SKM-1 treated with dmso at 0.1 percent for 144 hours (cell line): ENCODE results near the gene GAREM1.
"Not testable (repeated sequence)": the region's sequence is repeated elsewhere in the genome, so short reads cannot be mapped to it uniquely, and the experiment has no call there.

ENCODE experiments used
- DNase-seq: peaks from one replicate; lab custom pipeline; 2025; ENCODE audit not compliant: unreplicated experiment; lab: John Stamatoyannopoulos, UW

GAREM1 gene

DNA sequence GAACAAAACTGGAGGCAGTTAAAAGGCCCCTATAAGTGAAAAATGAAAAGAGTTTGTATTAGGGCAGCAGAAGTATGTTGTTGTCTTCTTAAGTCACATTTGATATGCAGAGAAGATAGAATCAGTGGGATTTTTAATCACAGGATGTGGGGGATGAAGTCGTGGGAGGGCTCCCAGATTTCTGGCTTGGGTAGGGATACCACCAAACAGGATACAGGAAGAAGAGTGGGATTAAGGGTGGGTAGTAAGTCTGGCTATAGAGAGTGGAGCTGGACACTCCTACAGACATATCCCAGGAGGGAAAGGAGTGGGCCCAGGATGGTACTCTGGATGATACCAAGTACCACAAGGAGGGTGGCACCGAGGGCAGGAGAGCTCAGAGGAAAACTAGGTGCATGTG is 99.3 kb downstream of the GAREM1 start:
- DNase-seq, result no peak

DNA sequence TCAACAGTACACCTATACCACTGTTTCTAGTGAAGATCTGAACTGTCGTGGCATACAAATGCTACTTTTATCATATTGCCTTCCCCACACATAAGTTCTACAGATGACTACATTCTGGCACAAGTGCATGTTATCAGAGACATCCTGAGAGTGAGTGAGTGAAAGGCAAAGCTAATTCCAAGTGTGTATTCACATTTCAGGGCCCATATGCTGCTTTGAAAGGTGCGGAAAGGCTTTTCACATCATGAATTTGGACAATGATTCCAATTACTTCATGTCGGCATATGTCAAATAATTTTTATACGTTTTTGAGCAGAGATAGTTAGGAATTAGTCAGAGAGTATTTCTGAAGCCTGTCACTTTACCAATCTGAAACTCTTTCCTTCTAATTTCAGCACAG is 101.7 kb downstream of the GAREM1 start:
- DNase-seq, result no peak

DNA sequence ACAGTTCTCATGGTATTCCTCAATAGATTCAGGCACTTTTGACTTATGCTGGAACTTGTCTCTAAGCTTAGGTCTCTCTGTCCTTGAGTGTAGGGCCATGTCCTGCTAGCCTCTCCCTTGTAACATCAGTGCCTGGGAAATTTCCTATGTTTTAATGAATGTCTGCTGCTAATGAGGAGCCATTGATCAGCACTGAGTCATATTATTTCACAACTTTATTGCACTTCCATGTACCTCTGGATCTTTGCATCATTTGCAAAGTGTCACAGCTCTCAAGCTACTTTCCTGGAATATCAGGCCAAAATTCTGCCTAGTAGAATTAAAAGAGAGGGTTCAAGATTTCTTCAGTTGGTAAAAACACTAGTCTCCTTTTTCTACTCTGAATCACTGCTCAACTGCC is 102.5 kb downstream of the GAREM1 start:
- no peak for DNase-seq

DNA sequence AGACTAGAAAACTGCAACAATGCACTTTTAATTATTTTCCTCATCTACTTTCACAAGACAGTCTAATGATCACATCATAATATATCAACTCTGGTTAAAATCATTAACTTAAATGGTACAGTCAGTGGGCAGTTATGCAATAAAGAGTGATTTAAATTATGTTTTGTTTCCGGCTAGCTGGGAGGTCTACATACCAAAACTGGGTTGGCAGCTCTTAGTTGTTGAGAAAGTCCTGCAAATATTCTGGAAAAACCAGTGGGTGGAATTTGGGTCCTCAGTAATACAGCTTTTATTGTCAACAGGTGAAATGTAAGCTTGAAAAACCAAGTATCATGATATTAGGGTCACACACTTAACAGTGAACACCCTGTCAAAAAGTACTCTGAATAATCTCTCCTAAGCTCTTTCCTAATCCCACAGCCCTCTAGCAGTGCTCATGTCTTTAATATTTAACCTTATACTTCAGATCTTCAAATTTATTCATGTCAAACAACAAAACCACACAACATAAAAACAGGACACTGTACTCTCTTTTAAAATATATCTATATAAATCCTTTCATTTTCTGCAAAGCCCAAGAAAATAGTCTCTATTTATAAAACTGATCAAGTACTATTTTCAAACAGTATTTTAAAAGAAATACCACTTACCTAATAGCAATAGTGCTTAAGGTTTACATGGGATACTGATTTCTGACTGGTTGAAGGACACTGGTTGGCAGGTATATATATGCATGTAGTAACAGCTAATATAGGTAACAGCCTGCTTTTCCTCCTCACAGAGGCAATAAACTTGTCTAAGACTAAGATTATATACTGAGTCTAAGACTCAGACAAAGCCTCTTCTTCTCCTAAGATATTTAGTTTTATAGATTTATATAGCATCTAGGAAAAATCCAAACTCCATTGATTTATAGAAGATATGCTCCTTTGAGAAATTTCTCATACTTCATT is 103.8 kb downstream of the GAREM1 start:
- DNase-seq, result no peak

DNA sequence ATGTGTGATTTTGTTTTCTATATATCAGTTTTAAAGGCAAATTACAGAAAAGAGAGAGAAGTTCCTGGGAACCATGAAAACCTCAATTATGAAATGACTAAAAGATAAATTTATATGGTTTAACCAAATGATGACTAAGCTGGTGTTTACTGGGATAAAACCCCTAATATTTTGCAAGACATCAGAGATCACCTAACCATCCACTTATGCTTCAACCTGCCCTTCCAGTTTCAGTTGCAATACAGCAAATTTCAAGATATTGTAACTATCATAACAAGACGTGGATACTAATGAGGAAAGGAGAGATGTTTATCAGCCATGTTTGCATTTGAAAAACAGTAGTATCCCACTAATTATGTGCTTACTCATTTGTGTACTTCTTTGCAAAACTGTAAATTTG is 108.2 kb downstream of the GAREM1 start:
- no peak for DNase-seq

DNA sequence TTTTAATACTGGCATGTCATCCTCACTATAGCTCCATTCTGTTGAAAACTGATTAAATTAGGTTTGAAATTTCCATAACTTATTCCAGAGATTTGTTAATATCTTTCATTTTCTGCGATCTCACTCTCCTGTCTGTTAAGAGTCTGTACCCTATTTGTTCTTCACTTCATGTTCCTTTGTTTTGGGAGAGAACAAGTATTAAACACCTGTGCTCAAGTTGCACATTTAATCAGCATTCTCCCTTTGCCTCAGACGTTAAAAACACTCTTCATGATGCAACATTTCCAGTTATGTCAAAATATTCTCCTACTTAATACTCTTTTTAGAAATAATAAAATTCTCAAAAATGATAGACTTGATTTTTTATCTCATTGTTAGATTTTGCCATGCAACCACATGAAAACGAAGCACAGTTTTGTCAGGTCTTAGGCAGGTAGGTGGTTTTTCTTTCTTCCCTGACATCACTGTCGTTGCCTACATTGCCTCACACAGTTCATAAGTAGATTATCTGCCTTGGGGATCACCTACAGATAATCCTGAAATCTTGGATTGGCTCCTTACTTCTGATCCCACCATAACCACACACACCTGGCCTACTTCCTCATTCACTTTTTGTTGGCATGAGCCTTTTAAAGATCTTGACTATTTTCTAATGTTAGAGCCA is 109.9 kb downstream of the GAREM1 start:
- no peak for DNase-seq

DNA sequence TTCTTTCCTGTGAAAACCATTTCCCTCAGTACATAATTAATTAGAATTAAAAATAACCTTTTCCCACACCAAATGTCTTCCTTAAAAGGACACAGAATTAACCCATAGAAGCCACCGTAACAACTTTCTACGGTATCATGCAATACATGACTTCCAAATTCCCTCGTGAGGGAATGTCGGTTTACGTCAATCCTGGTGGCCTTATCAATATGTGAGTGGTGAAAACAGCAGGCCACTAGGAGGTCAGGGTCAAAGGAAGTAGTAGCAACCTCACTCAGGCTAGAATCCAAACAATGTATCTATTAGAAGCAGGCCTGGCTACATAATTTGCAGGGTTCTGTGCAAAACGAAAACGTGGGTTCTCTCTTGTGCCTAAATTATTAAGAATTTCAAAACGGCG is 112.2 kb downstream of the GAREM1 start:
- no peak for DNase-seq

DNA sequence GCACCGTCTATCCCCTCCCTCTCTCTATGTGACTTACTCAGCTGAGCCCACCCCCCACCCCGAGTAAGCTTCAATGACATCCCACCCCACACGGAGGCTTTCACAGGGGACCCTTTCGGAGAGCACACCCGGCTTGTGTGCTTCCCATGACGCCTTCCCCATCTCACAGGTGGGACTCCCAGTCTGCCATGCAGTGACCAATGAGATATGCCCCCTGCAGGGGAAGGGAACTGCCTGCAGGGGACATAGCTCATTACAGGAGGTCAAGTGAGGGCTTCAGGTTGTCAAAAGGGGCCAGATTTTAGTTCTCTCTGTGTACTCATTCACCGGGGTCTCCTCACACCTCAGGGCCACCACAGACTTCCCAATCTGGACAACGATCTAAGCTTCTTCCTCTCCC is 112.6 kb downstream of the GAREM1 start:
- DNase-seq, result no peak

DNA sequence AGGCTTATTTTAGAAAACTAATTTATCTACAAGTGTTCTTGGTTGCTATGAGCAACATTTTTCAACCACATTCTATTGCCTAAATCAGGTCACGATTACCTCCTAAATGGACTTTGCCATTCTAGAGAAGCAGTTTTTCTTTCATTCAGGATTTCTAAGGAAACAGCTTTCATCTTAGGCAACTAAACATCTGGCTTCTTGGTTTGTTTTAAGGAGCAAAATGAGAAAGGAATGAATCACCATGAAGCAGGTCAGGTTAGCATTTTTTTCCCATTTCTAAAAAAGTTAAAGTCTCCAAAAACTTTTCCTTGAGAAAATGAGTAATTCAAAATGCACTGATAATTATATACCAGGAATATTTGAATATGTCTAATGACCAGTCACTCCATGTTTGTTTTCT is 114.8 kb downstream of the GAREM1 start:
- DNase-seq, result no peak

DNA sequence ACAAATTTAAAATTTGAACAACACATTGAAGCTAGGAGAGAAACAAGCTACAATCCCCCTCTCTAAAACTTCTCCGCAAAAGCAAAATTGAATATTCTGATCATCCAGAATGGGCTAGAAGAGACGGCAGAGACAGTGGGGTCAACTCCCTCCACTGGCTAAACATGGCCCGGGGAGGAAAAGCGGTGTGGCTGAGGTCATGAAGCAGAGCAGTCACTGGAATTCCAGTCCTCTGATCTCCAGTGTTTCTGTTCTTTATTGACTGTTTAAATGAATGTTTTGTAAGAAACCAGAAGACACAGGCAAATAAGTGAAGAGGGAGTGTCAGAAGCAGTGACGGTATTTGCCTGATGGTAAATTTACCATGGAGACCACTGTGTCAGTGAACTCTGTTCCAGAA is 116.2 kb downstream of the GAREM1 start:
- DNase-seq, result no peak

DNA sequence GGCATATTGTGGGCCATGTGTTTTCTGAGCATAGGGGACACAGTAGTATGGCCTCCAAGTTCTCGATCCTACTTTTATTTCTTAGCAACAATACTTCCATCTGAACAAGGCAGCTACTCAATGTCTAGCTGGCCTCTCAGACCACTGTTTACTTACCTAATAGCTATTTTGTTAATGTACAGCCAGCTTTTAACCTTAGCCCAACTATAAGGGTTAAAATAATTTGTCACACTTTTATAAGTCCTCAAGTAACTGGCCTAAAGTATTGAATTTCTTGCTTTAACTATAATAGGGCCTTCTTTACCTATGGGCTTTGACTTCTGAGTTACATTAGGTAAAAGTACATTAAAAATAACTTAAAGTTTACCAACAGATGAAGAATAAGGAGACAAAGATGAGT is 117.4 kb downstream of the GAREM1 start:
- DNase-seq, result no peak

DNA sequence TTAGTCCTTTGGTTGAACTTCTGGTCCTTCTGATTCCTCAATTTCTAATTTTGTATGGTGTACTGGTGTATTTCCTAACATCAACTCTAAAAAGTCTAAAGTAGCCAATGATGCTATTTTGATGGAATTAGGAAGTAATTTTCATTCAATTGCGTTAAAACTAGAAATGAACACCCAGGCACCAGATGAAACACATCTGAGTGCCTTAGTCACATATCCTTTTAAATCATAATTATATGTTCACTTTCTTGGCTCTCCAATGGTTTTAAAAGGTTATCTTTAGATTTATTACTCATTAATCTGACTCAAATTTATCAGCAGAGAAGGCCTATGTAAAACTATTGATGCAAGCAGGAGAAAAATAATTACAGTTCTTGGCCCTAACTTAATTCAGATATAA is 119.7 kb downstream of the GAREM1 start:
- no peak for DNase-seq

DNA sequence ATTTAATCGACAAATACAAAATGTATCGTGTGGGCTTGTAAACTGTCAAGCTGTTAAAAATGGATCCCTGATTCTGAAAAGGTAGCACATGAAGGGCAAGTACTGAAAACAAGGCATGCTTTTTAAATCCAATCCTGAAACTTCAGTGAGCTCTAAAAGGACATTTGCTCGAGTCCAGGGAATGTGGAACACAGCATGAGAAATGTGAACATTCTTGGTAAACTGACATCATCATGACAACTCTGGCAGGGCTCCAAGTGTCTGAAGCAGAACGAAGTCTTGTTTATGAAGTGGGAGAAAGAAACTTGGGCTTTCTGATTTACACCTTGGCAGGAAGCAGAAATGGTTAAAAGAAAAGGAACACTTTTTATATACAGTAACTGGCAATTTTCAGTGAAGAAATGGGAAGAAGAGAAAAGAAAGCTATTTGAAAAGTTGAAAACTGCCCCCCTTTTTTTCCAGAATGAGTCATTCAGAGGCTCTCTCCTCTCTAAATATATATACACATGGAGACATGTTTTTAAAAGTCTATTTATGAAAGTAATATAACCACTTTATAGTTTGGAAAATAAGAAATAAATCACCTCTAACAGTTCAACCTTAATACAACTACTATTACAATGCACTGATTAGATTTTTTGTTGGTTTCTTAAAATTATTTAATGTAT is 120.8 kb downstream of the GAREM1 start:
- no peak for DNase-seq

DNA sequence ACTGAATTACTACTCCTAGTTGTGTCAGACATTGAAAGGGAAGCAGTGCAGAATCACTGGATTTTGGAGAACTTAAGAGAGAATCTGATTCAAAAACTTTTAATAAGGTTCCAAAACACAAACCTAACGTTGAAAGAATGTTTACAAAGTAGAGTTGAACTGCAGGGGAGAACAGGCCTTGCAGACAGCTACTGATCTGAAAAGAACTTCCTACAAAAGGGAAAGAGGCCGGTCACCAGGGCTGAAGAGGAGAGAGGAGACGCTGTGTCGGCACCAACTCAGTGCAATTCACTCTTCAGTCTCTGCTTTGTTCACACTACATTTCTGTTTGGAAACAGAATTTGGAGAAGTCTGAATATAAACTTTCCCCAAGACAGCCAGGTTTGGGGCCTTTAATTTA is 124.0 kb downstream of the GAREM1 start:
- no peak for DNase-seq

DNA sequence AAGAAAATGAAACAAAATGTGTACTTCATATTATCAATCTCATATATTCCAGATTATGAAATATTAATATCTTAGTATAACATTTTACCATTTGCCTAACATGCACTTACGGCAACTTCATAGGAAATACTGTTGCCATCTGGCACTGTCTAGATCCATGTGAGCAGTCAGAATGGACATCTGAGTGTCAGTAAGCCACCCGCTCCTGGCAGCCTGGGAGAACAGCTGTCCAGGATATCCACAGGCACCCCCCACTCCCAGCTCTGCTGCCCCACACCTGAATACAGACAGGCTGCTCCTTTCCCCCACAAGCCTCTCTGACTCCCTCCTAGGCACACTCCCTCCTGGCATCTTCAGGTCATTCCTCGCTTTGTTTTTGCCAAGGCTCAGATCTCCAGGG is 127.0 kb downstream of the GAREM1 start:
- DNase-seq, result no peak

DNA sequence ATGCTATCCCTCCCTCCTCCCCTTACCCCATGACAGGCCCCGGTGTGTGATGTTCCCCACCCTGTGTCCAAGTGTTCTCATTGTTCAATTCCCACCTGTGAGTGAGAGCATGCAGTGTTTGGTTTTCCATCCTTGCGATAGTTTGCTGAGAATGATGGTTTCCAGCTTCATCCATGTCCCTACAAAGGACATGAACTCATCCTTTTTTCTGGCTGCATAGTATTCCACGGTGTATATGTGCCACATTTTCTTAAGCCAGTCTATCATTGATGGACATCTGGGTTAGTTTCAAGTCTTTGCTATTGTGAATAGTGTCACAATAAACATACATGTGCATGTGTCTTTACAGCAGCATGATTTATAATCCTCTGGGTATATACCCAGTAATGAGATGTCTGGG is 129.6 kb downstream of the GAREM1 start:
- DNase-seq, result not testable (repeated sequence)

DNA sequence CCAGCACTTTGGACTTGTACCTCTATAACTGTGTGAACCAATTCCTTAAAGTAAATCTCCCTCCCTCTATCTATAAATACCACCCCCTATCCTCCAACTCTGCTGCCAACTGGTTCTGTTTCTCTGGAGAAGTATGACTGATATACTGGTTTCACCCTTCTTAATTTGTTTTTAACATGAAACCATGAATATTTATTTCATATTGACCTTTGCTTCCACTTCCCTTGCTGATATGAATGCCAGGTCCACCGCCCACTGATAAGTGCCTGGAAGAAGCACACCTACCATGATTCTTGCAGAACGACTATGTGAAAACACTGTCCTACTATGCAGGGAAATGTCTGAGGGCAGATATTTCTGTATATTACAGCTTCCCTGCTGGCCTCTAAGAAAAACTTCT is 131.6 kb downstream of the GAREM1 start:
- no peak for DNase-seq

DNA sequence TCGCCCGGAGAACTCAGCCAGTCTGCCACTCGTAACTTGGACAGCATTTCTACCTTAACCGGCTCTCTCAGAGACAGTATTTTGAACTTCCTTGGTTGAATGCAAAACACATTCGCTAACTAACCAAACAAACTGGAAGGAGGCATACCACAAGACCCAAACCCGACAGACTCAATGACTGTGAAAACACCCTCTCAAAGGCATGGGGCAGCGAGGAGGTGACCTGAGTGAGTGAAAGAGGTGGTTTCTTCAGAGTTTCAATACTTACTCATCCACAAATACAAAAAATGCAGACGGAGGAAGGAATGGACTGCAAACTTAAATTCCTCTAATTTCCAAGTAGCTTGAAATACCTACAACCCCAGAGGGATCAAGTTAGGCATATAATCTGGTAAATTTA is 132.9 kb downstream of the GAREM1 start:
- no peak for DNase-seq

DNA sequence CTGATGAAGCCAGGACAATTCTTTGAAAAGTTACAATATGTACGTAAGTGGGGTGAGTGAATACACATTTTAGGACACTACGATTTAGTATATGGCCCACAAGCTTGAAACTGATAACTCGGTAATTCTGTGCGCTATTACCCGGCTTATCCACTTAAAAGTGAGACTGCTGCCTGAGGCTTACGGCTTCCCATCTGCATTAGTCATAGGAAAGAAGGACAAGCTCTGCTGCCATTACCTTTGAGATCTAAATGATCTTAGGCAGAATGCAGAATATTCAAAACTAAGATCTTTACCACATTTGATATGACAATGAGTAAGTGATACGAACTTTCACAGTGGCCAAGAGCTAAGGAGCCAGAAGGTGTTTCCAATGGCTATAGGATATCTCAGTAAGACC is 133.3 kb downstream of the GAREM1 start:
- no peak for DNase-seq

DNA sequence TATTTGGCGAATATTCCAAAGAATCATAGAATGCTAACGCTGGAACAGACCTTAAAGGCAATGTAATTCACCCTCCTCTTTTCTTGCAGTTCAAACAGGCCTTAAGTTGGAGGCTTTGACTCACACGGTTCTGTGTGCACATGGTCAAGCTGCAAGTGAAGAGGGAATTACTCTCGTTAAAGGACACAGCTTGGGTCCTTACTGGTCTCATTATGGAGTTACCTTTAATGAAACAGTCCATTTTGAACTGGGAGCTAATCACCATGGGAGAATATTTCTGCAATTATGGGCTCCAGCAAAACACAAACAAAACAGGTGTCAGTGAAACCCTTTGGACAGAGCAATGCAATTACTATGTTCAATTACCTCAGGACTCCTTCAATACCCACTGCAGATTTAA is 135.5 kb downstream of the GAREM1 start:
- no peak for DNase-seq

DNA sequence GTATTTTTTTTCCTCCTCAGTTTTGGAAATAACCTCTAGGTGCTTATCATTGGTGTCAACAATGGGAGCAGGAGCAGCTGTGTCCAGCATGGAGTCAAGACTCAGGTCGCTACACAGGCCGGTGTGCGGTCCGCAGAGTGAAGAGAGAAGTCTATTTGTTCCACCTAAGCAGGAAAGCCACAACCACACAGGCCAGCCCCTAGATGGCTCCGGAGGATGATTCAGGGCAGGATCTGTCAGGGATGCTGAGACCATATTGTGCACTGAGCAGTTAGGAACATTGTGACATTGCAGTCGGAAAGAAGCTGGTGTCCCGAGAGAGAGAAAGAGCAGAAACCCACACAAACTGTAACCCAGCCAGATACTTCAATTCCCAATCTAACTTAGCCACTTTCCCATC is 136.9 kb downstream of the GAREM1 start:
- DNase-seq, result no peak

DNA sequence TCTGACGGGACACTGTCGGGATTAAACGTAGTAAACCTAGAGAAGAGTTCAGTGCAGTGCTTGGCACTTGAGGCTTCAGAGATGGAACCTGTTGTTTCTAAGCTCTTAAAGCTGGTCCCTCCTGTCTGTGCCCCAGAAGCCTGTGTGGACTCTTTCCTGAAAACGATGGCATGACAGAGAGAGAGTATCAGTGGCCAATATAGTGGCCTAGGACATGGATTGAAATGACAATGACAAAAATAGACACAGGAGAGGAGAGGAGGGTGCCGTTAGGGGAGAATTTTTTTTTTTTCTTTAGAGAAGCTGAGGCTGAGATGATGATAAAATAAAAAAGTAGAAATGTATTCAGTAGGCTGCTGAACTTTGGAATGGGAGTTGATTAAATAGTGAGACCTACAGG is 138.0 kb downstream of the GAREM1 start:
- DNase-seq, result no peak
